GM12878 (cell line): ENCODE measurements around the gene TBXAS1. TPM values are rescaled to one million over a fixed set of nuclear protein-coding genes. Genes with fewer than 3 reads are reported as not detected.

Source experiments
- ATAC-seq: fragments of 200-7000 bp; cut with Tn5 transposase; 3 replicates; pipeline ENCODE4 v1.9.1; 2020; ENCODE audit warnings: mild to moderate bottlenecking, moderate library complexity
- BruUV-seq: library from RNA; stranded (reverse); fragments of 400-500 nt; replicated peaks from 2 replicates; lab custom pipeline; 2021; lab: Mats Ljungman, UMichigan
- CTCF ChIA-PET: fragments of 300-600 bp; sonication (Branson Sonifier 250); formaldehyde crosslinking; extraction: SDS; loops from one replicate; lab custom pipeline; 2021; ENCODE audit warnings: inconsistent platforms; lab: Yijun Ruan, JAX
- POLR2A ChIA-PET: fragments of 350-600 bp; formaldehyde crosslinking; extraction: SDS; loops from one replicate; lab custom pipeline; 2021; ENCODE audit warnings: inconsistent platforms; lab: Charles Lee
- RAD21 ChIA-PET: fragments of 300-600 bp; sonication (Branson Sonifier 250); formaldehyde crosslinking; loops from one replicate; lab custom pipeline; 2023; ENCODE audit warnings: antibody characterized with exemption; ENCODE audit not compliant: unreplicated experiment; lab: Charles Lee
- SMC1A ChIA-PET: fragments of 300-600 bp; sonication (Branson Sonifier 250); formaldehyde crosslinking; loops from one replicate; lab custom pipeline; 2023; ENCODE audit not compliant: unreplicated experiment, uncharacterized antibody; lab: Charles Lee
- DNase-seq: peaks from one replicate; pipeline ENCODE4 v3.0.0-alpha.2; 2011; ENCODE audit warnings: low read depth, low spot score
- FAIRE-seq: peaks from 3 replicates; lab custom pipeline; 2011; peaks lifted over from hg19 to GRCh38; lab: Jason Lieb, UNC
- H2AFZ ChIP-seq: 2 replicates; pipeline ENCODE4 v1.6.0; 2011; ENCODE audit warnings: low read depth, low read length, control low read depth; ENCODE audit not compliant: control insufficient read depth
- H3K27ac ChIP-seq: 2 replicates; pipeline ENCODE4 v1.5.1; 2011; ENCODE audit warnings: control low read depth; ENCODE audit not compliant: control insufficient read depth, insufficient read depth
- H3K27me3 ChIP-seq, 2 experiments: replicated peaks in 1 of 2; 2 replicates each; pipeline versions ENCODE4 v1.6.0 to v1.6.1; 2011; ENCODE audit warnings: low read length in 1 of 2; ENCODE audit not compliant: control insufficient read depth in 2 of 2, insufficient read depth in 2 of 2
- H3K36me3 ChIP-seq, 2 experiments: 2 replicates each; pipeline ENCODE4 v1.5.1; 2011; ENCODE audit warnings: low read length in 1 of 2; ENCODE audit not compliant: control insufficient read depth in 2 of 2, insufficient read depth in 2 of 2
- H3K4me1 ChIP-seq: 2 replicates; pipeline ENCODE4 v1.6.1; 2011; ENCODE audit warnings: mild to moderate bottlenecking, low read length, moderate library complexity, mixed read lengths; ENCODE audit not compliant: control insufficient read depth, insufficient read depth
- H3K4me2 ChIP-seq: 2 replicates; pipeline ENCODE4 v1.6.0; 2011; ENCODE audit warnings: control low read depth; ENCODE audit not compliant: control insufficient read depth, insufficient read depth
- H3K4me3 ChIP-seq: fragments of 200-600 bp; sonication (generic); 2 replicates; pipeline ENCODE4 v1.5.1; 2016
- H3K79me2 ChIP-seq: 2 replicates; pipeline ENCODE4 v1.6.0; 2011; ENCODE audit warnings: low read length; ENCODE audit not compliant: control insufficient read depth, insufficient read depth
- H3K9ac ChIP-seq: 2 replicates; pipeline ENCODE4 v1.8.0; 2011; ENCODE audit warnings: low read length, control low read depth, mixed read lengths; ENCODE audit not compliant: control insufficient read depth, insufficient read depth
- H3K9me3 ChIP-seq: replicated peaks from 3 replicates; pipeline ENCODE4 v1.5.1; 2011; ENCODE audit warnings: mild to moderate bottlenecking, low read length; ENCODE audit not compliant: control insufficient read depth, insufficient read depth
- H4K20me1 ChIP-seq: 2 replicates; pipeline ENCODE4 v1.6.0; 2011; ENCODE audit not compliant: control insufficient read depth, insufficient read depth
- BCLAF1 ChIP-seq: fragments of 450-650 bp; IDR thresholded peaks from 2 replicates; pipeline ENCODE4 v1.6.1; 2017; ENCODE audit warnings: antibody characterized with exemption, mild to moderate bottlenecking, moderate library complexity
- FOXK2 ChIP-seq: fragments of 450-650 bp; IDR thresholded peaks from 2 replicates; pipeline ENCODE4 v1.6.1; 2017; ENCODE audit warnings: mild to moderate bottlenecking, moderate library complexity
- ZZZ3 ChIP-seq: IDR thresholded peaks from 2 replicates; pipeline ENCODE4 v1.6.1; 2011; ENCODE audit warnings: low read depth; ENCODE audit not compliant: control insufficient read depth, insufficient read length
- WGBS: methylation state at CpG from one replicate; pipeline ENCODE4 v1.1.6; 2016; ENCODE audit warnings: low lambda C conversion rate; ENCODE audit not compliant: insufficient replicate concordance, insufficient coverage; ENCODE audit errors: missing lambda C conversion rate; 5-methylcytosine and 5-hydroxymethylcytosine counted together
- in situ Hi-C: fragments of 300-500 bp; cut with MboI; formaldehyde crosslinking; loops from 9 replicates; pipeline ENCODE4 v1.14.3; 2018; ENCODE audit warnings: mixed read lengths
- intact Hi-C: fragments of 100-400 bp; cut with micrococcal nuclease; formaldehyde crosslinking; loops from one replicate; pipeline ENCODE4 v1.14.2; 2022; ENCODE audit not compliant: unreplicated experiment
- polyA plus RNA-seq, 11 experiments: library from polyadenylated mRNA; depleted of rRNA in 4 of 11; unstranded in 6 of 11; stranded (reverse) in 5 of 11; fragments of >200 nt; fragmentation: Nextera tagmentation in 4 of 11; fragmentation: Illumina TruSeq in 1 of 11; extraction: Ambion mirVana in 4 of 11; extraction: Trizol in 1 of 11; gene quantifications; 1 replicate in 1 of 11; 2 replicates in 10 of 11; pipeline versions ENCODE4 v1.2.1 to v1.2.3, GENCODE V29; 2011 to 2016; ENCODE audit warnings: inconsistent platforms in 2 of 11, missing spikeins in 2 of 11, low read depth in 1 of 11
- total RNA-seq, 4 experiments: library from RNA; depleted of rRNA in 3 of 4; stranded (reverse); fragments of >200 nt in 3 of 4; fragmentation: Illumina TruSeq in 1 of 4; extraction: Trizol in 1 of 4; gene quantifications; 2 replicates each; pipeline versions ENCODE4 v1.2.1 to v1.2.3, GENCODE V29; 2013 to 2021

The TBXAS1 gene
- total and polyA plus RNA-seq, 10 of the 15 experiments (the other 5 are each of a cell fraction or from before 2014, with no cell fraction given): 1.5 to 32.7 (median 16.3) TPM

GRCh38 chr7:139851770-139852481, 22.9 kb downstream of the TBXAS1 start:
- TF ChIP-seq ZZZ3 (no peak), BCLAF1 (no peak), FOXK2 (no peak)
- TF ChIP-seq, all 136 proteins: peak for 0
- DNase-seq (no peak), FAIRE-seq (no peak), ATAC-seq (no peak)
- ChIA-PET POLR2A (no interaction called here), RAD21 (interaction anchor here (1.3 kb wide), 1 partner anchor 9 kb away, joined by 3 read pairs; no protein-coding TSS in a partner anchor), SMC1A (interaction anchor here (1.0 to 2.2 kb wide), 4 partner anchors 13 to 49 kb away, joined by 3 to 7 read pairs (median 4); no protein-coding TSS in a partner anchor), CTCF (interaction anchor here (0.7 kb wide), 1 partner anchor 218 kb away, joined by 3 read pairs; no protein-coding TSS in a partner anchor)
- no TSS peak for BruUV-seq
- H3K27me3 ChIP-seq: no peaks in the 10 kb centered on the region
- H4K20me1 ChIP-seq: no peaks in the 10 kb centered on the region
- no peak overlapping the region for H3K27ac ChIP-seq
- H3K9ac ChIP-seq: no peak overlapping the region
- no peak overlapping the region for H3K4me2 ChIP-seq
- H3K36me3 ChIP-seq: no peaks in the 10 kb centered on the region
- no peaks in the 10 kb centered on the region for H3K79me2 ChIP-seq
- H3K4me1 ChIP-seq: peaks cover 10% of the 10 kb centered on the region
- intact Hi-C loops: no loop called here
- no peak overlapping the region for H2AFZ ChIP-seq
- no peak overlapping the region for H3K4me3 ChIP-seq
- 98% methylated on average over 4 of the region's 4 CpGs for WGBS
- in situ Hi-C loops: no loop called here
- H3K9me3 ChIP-seq: peaks cover 3% of the 10 kb centered on the region; the same call in 1 of the 3 replicates
